Kidney epithelial cell (primary cell): Measurements from ENCODE around the gene KLF9. TPM values are rescaled to one million over a fixed set of nuclear protein-coding genes. Genes with fewer than 3 reads are reported as not detected.

Source experiments
- DNase-seq: peaks from one replicate; pipeline ENCODE4 v3.0.0-alpha.2; 2010; ENCODE audit warnings: low read depth
- H3K27me3 ChIP-seq: 2 replicates; pipeline ENCODE4 v1.6.0; 2011; ENCODE audit warnings: low read length; ENCODE audit not compliant: control insufficient read depth, insufficient read depth
- H3K36me3 ChIP-seq: 2 replicates; pipeline ENCODE4 v1.5.1; 2011; ENCODE audit warnings: low read length; ENCODE audit not compliant: control insufficient read depth, insufficient read depth
- H3K4me3 ChIP-seq: 2 replicates; pipeline ENCODE4 v1.5.1; 2011; ENCODE audit warnings: low read depth, mild to moderate bottlenecking, control low read depth, low read length
- total RNA-seq: library from RNA; depleted of rRNA; stranded (reverse); fragments of >200 nt; gene quantifications from 2 replicates; pipeline ENCODE4 v1.2.3, GENCODE V29; 2015
- TF ChIP-seq, protein P1 (sequence below): IDR thresholded peaks from 2 replicates; pipeline ENCODE4 v1.5.1; 2011; ENCODE audit warnings: mild to moderate bottlenecking, moderate library complexity, low read length, control low read depth, inconsistent platforms; ENCODE audit not compliant: insufficient read depth, poor library complexity, severe bottlenecking

Gene KLF9
- total RNA-seq, 1 donor from 2014 or later = 9.7 TPM

DNA sequence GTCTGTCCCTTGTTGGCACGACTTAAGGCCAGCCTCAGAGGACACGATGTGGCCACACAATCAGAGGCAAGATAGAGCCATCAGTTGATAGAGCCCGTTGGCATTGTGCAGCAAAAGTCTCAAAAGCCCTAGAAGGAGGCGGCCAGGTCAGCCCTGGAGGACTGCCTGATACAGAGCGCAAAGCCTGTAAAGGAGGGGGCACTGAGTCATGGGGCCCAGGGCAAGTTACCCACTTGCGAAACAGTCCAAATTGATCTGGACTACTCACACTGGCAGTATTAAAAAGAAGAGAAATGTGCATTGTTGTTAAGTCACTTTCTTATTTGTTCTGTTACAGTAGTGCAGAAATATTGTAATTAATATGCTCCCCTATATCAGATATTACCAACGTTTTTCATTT, 51.5 kb downstream of the KLF9 start:
- TF ChIP-seq, protein P1, sequence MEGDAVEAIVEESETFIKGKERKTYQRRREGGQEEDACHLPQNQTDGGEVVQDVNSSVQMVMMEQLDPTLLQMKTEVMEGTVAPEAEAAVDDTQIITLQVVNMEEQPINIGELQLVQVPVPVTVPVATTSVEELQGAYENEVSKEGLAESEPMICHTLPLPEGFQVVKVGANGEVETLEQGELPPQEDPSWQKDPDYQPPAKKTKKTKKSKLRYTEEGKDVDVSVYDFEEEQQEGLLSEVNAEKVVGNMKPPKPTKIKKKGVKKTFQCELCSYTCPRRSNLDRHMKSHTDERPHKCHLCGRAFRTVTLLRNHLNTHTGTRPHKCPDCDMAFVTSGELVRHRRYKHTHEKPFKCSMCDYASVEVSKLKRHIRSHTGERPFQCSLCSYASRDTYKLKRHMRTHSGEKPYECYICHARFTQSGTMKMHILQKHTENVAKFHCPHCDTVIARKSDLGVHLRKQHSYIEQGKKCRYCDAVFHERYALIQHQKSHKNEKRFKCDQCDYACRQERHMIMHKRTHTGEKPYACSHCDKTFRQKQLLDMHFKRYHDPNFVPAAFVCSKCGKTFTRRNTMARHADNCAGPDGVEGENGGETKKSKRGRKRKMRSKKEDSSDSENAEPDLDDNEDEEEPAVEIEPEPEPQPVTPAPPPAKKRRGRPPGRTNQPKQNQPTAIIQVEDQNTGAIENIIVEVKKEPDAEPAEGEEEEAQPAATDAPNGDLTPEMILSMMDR = no peak
- H3K36me3 ChIP-seq = no peaks in the 10 kb centered on the region
- DNase-seq = no peak
- no peaks in the 10 kb centered on the region for H3K27me3 ChIP-seq
- no peak overlapping the region for H3K4me3 ChIP-seq

DNA sequence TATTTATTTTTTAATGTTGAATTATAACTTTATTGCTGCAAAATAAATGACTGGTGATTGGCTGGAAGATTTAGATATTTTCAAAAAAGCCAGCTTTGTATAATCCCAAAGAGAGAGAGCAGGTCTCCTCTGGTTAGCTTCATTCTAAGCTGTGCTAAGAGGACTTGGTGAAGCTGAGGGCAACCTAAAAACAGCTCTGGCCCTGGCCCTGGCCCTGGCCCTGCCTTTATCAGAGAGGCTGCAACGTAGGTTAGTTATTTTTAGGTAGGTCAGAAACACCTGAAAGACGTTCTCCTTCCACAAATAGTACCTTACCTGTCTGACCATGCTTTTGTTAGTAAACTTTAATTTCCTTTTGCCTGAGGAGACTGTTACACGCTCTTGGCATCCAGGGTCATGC, 58.7 kb downstream of the KLF9 start:
- Histone ChIP-seq H3K4me3 (no peak overlapping the region), H3K36me3 (no peaks in the 10 kb centered on the region), H3K27me3 (no peaks in the 10 kb centered on the region)
- TF ChIP-seq, protein P1 = no peak
- DNase-seq = no peak

DNA sequence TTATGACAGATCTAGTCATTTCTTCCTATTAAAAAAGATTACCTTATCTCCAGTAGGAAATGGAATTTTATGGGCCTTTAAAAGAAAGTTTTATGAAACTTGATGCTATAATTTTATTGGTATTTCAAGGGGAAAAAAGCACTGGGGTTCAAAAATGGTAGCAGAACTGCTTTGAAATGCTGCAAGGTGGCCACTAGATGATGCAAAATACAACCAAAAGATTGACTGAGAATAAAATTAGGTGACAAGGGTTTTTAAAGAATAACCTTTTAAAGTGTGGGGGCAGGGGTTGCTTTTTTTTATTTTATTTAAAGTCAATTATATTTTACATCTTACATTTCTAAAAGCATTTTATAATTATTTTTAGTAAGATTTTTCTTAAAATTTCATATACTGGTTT, 61.7 kb downstream of the KLF9 start:
- DNase-seq = no peak
- H3K36me3 ChIP-seq = no peaks in the 10 kb centered on the region
- H3K4me3 ChIP-seq = no peak overlapping the region
- no peaks in the 10 kb centered on the region for H3K27me3 ChIP-seq
- TF ChIP-seq, protein P1 = peak; percentile 26

DNA sequence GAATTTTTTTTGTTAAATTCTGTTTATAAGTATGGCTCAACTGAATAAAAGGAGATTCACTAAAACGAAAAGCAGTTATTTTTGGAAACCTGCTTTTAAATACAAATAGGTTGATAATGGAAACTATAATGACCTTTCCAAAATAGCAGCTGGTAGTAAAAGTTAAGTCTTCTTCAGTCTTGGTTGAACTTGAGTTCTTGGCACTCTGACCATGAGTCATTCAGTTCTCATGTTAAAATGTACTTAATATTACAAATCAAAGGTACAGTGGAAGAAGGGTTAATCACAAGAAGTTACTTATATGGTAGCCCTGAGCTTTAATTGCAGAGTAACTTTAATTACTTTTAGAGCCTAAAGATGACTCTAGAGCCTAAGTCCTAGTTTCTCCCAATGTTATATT, 62.1 kb downstream of the KLF9 start:
- no peaks in the 10 kb centered on the region for H3K36me3 ChIP-seq
- no peak for DNase-seq
- no peaks in the 10 kb centered on the region for H3K27me3 ChIP-seq
- no peak overlapping the region for H3K4me3 ChIP-seq
- TF ChIP-seq, protein P1 = no peak

DNA sequence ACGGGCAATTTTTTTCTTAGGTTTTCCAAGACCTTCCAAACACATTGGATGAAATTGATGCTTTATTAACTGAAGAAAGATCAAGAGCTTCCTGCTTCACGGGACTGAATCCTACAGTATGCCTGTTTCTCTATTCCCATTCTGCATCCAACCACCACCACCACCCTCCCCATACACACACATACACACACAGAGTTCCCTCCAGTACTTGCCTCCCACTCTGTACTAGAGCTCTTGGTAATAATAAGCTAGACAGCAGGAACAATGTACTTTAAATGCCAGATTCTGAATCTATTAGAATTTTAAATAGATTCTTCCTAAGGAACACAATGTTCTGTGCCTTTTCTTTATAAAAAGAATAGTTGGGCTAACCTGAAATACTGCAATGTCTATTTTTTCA, 67.4 kb downstream of the KLF9 start:
- TF ChIP-seq, protein P1 = no peak
- DNase-seq = no peak
- H3K4me3 ChIP-seq = no peak overlapping the region
- no peaks in the 10 kb centered on the region for H3K27me3 ChIP-seq
- H3K36me3 ChIP-seq = no peaks in the 10 kb centered on the region

DNA sequence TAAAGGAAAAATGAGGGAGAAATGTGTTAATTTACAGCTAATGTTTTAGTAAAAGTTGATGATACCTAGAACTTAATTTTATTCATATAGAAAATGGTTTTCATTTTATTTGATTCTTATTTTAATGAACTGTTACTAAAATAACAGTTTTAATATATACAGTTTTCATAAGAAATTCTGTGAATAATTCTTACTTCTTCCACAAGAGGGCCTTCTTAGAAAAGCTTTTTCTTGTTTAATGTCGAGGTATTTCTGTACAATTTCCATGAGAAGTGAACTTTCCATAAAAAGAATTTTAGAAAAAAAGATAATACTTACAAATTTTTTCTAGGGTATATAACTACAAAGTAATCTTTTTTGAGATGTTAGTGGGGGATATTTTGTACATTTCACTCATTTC, 73.9 kb downstream of the KLF9 start:
- no peaks in the 10 kb centered on the region for H3K27me3 ChIP-seq

More for the DNA sequence above, 73.9 kb downstream of the KLF9 start:
- no peak for DNase-seq
- TF ChIP-seq, protein P1 = peak; percentile 30
- H3K36me3 ChIP-seq = no peaks in the 10 kb centered on the region
- no peak overlapping the region for H3K4me3 ChIP-seq

Other genes with a start within 250 kb of the KLF9 start
- 20.8 and 25.4 TPM in 2 replicates for gene SMC5, start 155.7 kb downstream of the KLF9 start, total RNA-seq